Uterus (tissue), 4 donors: ENCODE data around the gene HOXC12. TPM values are rescaled to one million over a fixed set of nuclear protein-coding genes. Genes with fewer than 3 reads are reported as not detected.

Experiments
- DNase-seq, 2 donors: peaks; one replicate each; pipeline ENCODE4 v3.0.0-alpha.2; 2019 to 2020
- H3K27ac ChIP-seq, 2 donors: fragments of 200-600 bp; sonication (generic); 1 replicate in 1 of 2; 2 replicates in 1 of 2; pipeline ENCODE4 v1.5.1; 2016 to 2018
- H3K27me3 ChIP-seq, 2 donors: fragments of 200-600 bp; sonication (generic); one replicate each; pipeline ENCODE4 v1.5.1; 2018 to 2019; ENCODE audit warnings: control low read depth in 1 of 2
- H3K36me3 ChIP-seq, 2 donors: fragments of 200-600 bp; sonication (generic); one replicate each; pipeline ENCODE4 v1.5.1; 2019; ENCODE audit warnings: control low read depth in 1 of 2
- H3K4me1 ChIP-seq, 2 donors: fragments of 200-600 bp; sonication (generic); one replicate each; pipeline ENCODE4 v1.5.1; 2018 to 2019; ENCODE audit warnings: control low read depth in 1 of 2
- H3K4me3 ChIP-seq, 2 donors: fragments of 200-600 bp; sonication (generic); 1 replicate in 1 of 2; 2 replicates in 1 of 2; pipeline ENCODE4 v1.5.1; 2018 to 2019; ENCODE audit warnings: mild to moderate bottlenecking in 1 of 2
- H3K9me3 ChIP-seq, 2 donors: fragments of 200-600 bp; sonication (generic); one replicate each; pipeline ENCODE4 v1.5.1; 2019; ENCODE audit warnings: control low read depth in 1 of 2
- CTCF ChIP-seq, 4 experiments: fragments of 200-600 bp in 2 of 4; fragments of 450-650 bp in 2 of 4; sonication (generic) in 2 of 4; IDR thresholded peaks; one replicate each; pipeline ENCODE4 v1.5.1; 2016 to 2019; ENCODE audit warnings: antibody characterized with exemption in 4 of 4, mild to moderate bottlenecking in 2 of 4, moderate library complexity in 1 of 4
- POLR2A ChIP-seq, 2 donors: fragments of 450-650 bp; IDR thresholded peaks; one replicate each; pipeline ENCODE4 v1.6.1; 2016; ENCODE audit warnings: antibody characterized with exemption in 2 of 2, mild to moderate bottlenecking in 1 of 2, moderate library complexity in 1 of 2
- intact Hi-C: fragments of 100-400 bp; cut with DNase I; formaldehyde crosslinking; loops from one replicate; pipeline ENCODE4 v1.15.1; 2023; ENCODE audit warnings: low total_unique reads
- total RNA-seq, 4 donors: library from RNA; depleted of rRNA in 3 of 4; stranded (reverse); fragments of >200 nt in 3 of 4; gene quantifications; one replicate each; pipeline versions ENCODE4 v1.1.0 to v1.2.4, GENCODE V29; 2014 to 2023
- donor health status: DM: yes; HTN: yes; CAD: no.

Gene HOXC12
- total RNA-seq, 4 donors from 2014 or later, result not detected

GRCh38 chr12:53931844-53932581 lies 22.7 kb upstream of the HOXC12 start:
- no peak for DNase-seq
- Histone ChIP-seq H3K27ac (no peak overlapping the region), H3K4me3 (no peak overlapping the region), H3K27me3 (peaks cover 18 to 95% of the 10 kb centered on the region in 2 donors), H3K4me1 (no peaks in the 10 kb centered on the region), H3K9me3 (no peaks in the 10 kb centered on the region), H3K36me3 (no peaks in the 10 kb centered on the region)
- intact Hi-C loops, result no loop called here
- TF ChIP-seq POLR2A (IDR thresholded peaks at IDR 0.05) (no peak), CTCF (IDR thresholded peaks at IDR 0.05) (no peak)

GRCh38 chr12:53932915-53933314 lies 21.8 kb upstream of the HOXC12 start:
- no peaks in the 10 kb centered on the region for H3K9me3 ChIP-seq
- no peaks in the 10 kb centered on the region for H3K36me3 ChIP-seq
- TF ChIP-seq POLR2A (IDR thresholded peaks at IDR 0.05) (no peak), CTCF (IDR thresholded peaks at IDR 0.05) (no peak)
- no peaks in the 10 kb centered on the region for H3K4me1 ChIP-seq
- peaks cover 20 to 96% of the 10 kb centered on the region in 2 donors for H3K27me3 ChIP-seq
- no peak overlapping the region for H3K27ac ChIP-seq
- intact Hi-C loops, result no loop called here
- no peak for DNase-seq
- no peak overlapping the region for H3K4me3 ChIP-seq

- intact Hi-C loops, result no loop called here
- peaks cover 35 to 87% of the 10 kb centered on the region in 2 donors for H3K27me3 ChIP-seq
- H3K4me1 ChIP-seq, result no peaks in the 10 kb centered on the region
- H3K9me3 ChIP-seq, result no peaks in the 10 kb centered on the region
- no peaks in the 10 kb centered on the region for H3K36me3 ChIP-seq
- TF ChIP-seq POLR2A (IDR thresholded peaks at IDR 0.05), result no peak
- TF ChIP-seq CTCF (IDR thresholded peaks at IDR 0.05), result no peak
- no peak overlapping the region for H3K4me3 ChIP-seq
- no peak overlapping the region for H3K27ac ChIP-seq
- DNase-seq, result no peak
Measured at GRCh38 chr12:53935383-53936341, 19.0 kb upstream of the HOXC12 start.

GRCh38 chr12:53937099-53937498 lies 17.6 kb upstream of the HOXC12 start:
- Histone ChIP-seq H3K4me1 (no peaks in the 10 kb centered on the region), H3K4me3 (no peak overlapping the region), H3K9me3 (no peaks in the 10 kb centered on the region), H3K27ac (no peak overlapping the region), H3K27me3 (peaks cover 35 to 84% of the 10 kb centered on the region in 2 donors), H3K36me3 (no peaks in the 10 kb centered on the region)
- TF ChIP-seq POLR2A (IDR thresholded peaks at IDR 0.05) (no peak), CTCF (IDR thresholded peaks at IDR 0.05) (no peak)
- DNase-seq, result no peak
- intact Hi-C loops, result no loop called here
